H1 (cell line): ENCODE results near the gene PHEX. TPM values are rescaled to one million over a fixed set of nuclear protein-coding genes. Genes with fewer than 3 reads are reported as not detected.

Source experiments
- ASH2L ChIP-seq: fragments of 200-600, 300-600 bp; sonication (generic); IDR thresholded peaks from one replicate; pipeline ENCODE4 v1.7.1; 2017; ENCODE audit warnings: low read length
- RBBP5 ChIP-seq: IDR thresholded peaks from 2 replicates; pipeline ENCODE4 v1.7.1; 2012; ENCODE audit warnings: low read depth, mild to moderate bottlenecking, inconsistent platforms, low read length, moderate library complexity, borderline replicate concordance
- TBP ChIP-seq: IDR thresholded peaks from 2 replicates; pipeline ENCODE4 v1.6.1; 2011; ENCODE audit warnings: low read depth, low read length, improper control_type of control experiment
- polyA plus RNA-seq, 7 experiments: library from polyadenylated mRNA; depleted of rRNA in 3 of 7; stranded (reverse) in 5 of 7; unstranded in 2 of 7; fragments of >200 nt in 5 of 7; fragments of 200-250 nt in 2 of 7; gene quantifications; 1 replicate in 5 of 7; 2 replicates in 1 of 7; 4 replicates in 1 of 7; pipeline versions ENCODE4 v1.2.1 to v1.2.3, GENCODE V29; 2011 to 2013; ENCODE audit warnings: missing spikeins in 2 of 7, mixed read lengths in 2 of 7
- total RNA-seq: library from RNA; stranded (reverse); fragmentation: NEBNext Ultra II Directional; extraction: Animal tissue kit (Norgen Biotek cat#: 25700); gene quantifications from 2 replicates; pipeline ENCODE4 v1.2.1, GENCODE V29; 2021

Gene PHEX
- total and polyA plus RNA-seq, 2 of the 8 experiments (the other 6 are each of a cell fraction or from before 2014, with no cell fraction given), result 0.03 to 0.11 TPM

DNA sequence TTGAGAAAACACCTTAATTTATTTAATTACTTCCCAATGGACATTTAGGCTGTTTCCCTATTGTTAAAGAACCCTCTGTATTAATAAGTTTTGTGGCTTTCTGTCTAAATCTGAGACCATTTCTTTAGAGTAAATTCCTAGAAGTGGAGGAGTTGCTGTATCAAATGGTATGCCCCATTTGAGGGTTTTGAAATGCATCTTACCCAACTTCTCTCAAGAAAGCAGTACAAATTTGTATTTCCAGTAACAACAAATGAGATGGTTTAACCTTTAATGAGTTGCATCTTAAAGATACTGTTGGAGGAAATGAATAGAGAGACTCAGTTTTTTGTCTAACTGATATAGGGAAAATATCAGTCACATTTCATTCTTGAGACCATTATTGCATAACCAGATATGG, 170.1 kb downstream of the PHEX start (continued):
- TF ChIP-seq RBBP5 (no peak), ASH2L (no peak), TBP (no peak)
- TF ChIP-seq, all 59 proteins: peak for 0
